K562 (cell line): ENCODE results near the gene HBQ1. TPM values are rescaled to one million over a fixed set of nuclear protein-coding genes. Genes with fewer than 3 reads are reported as not detected.

ENCODE experiments used
- BMI1 ChIP-seq: fragments of 150-350 bp; IDR thresholded peaks from 2 replicates; pipeline ENCODE4 v1.6.1; 2014; ENCODE audit warnings: low read length
- BRCA1 ChIP-seq, 2 experiments: fragments of 450-650 bp in 1 of 2; sonication (generic) in 1 of 2; formaldehyde crosslinking in 1 of 2; IDR thresholded peaks; 2 replicates each; pipeline versions ENCODE4 v1.5.0 to v1.6.1; 2017 to 2020; ENCODE audit warnings: mild to moderate bottlenecking in 1 of 2, missing genetic modification reagents in 1 of 2
- CBX3 ChIP-seq, 2 experiments: IDR thresholded peaks; 1 replicate in 1 of 2; 2 replicates in 1 of 2; pipeline ENCODE4 v1.6.1; 2012; ENCODE audit warnings: inconsistent platforms in 2 of 2, low read length in 2 of 2, borderline replicate concordance in 1 of 2, control low read depth in 1 of 2
- CHD1 ChIP-seq: fragments of 200-600 bp; sonication (generic); IDR thresholded peaks from one replicate; pipeline ENCODE4 v1.6.1; 2012; ENCODE audit warnings: mild to moderate bottlenecking, moderate library complexity, low read length, inconsistent platforms
- DMBX1 ChIP-seq: fragments of 250-450 bp; sonication (Bioruptor Pico); IDR thresholded peaks from 2 replicates; pipeline ENCODE4 v1.8.0; 2022; ENCODE audit warnings: inconsistent platforms, mild to moderate bottlenecking, moderate library complexity, borderline replicate concordance
- ETV1 ChIP-seq: fragments of 450-650 bp; conservative IDR thresholded peaks from 2 replicates; pipeline ENCODE4 v1.6.1; 2016; ENCODE audit warnings: missing genetic modification characterization, control low read depth, low read depth, missing compliant biosample characterization
- HDGF ChIP-seq: fragments of 450-650 bp; IDR thresholded peaks from 2 replicates; pipeline ENCODE4 v1.6.1; 2016
- KDM1A ChIP-seq, 2 experiments: fragments of 450-650 bp; IDR thresholded peaks; 2 replicates each; pipeline ENCODE4 v1.6.1; 2016; ENCODE audit warnings: mild to moderate bottlenecking in 2 of 2
- LCOR ChIP-seq: sonication (generic); formaldehyde crosslinking; IDR thresholded peaks from 2 replicates; pipeline ENCODE4 v1.8.0; 2022; ENCODE audit warnings: mild to moderate bottlenecking, missing genetic modification reagents
- MTA3 ChIP-seq: fragments of 450-650 bp; formaldehyde crosslinking; IDR thresholded peaks from 2 replicates; pipeline ENCODE4 v1.6.1; 2017; ENCODE audit warnings: mild to moderate bottlenecking, borderline replicate concordance
- NCOR1 ChIP-seq: fragments of 450-650 bp; IDR thresholded peaks from 2 replicates; pipeline ENCODE4 v1.6.1; 2016; ENCODE audit warnings: mild to moderate bottlenecking, moderate library complexity
- NEUROD1 ChIP-seq: fragments of 150-350 bp; IDR thresholded peaks from 2 replicates; pipeline ENCODE4 v1.6.1; 2014; ENCODE audit warnings: borderline replicate concordance, low read length, low read depth; ENCODE audit not compliant: partially characterized antibody
- NR1H2 ChIP-seq: sonication (generic); formaldehyde crosslinking; IDR thresholded peaks from 2 replicates; pipeline ENCODE4 v1.4.0; 2020; ENCODE audit warnings: mild to moderate bottlenecking, missing genetic modification reagents
- RBM39 ChIP-seq: fragments of 200-400 bp; formaldehyde crosslinking; optimal IDR thresholded peaks from 2 replicates; pipeline ENCODE3; 2018; ENCODE audit warnings: low read depth, low read length
- RFX5 ChIP-seq: IDR thresholded peaks from 2 replicates; pipeline ENCODE4 v1.6.1; 2011; ENCODE audit warnings: low read depth, mild to moderate bottlenecking, improper control_type of control experiment, low read length
- SRSF3 ChIP-seq: fragments of 200-400 bp; formaldehyde crosslinking; IDR thresholded peaks from 2 replicates; pipeline ENCODE4 v1.6.1; 2016; ENCODE audit warnings: mild to moderate bottlenecking, low read length, moderate library complexity; ENCODE audit not compliant: insufficient read depth
- SUPT5H ChIP-seq: fragments of 450-650 bp; IDR thresholded peaks from 2 replicates; pipeline ENCODE4 v1.6.1; 2016
- TAF15 ChIP-seq: fragments of 200-400 bp; formaldehyde crosslinking; IDR thresholded peaks from 2 replicates; pipeline ENCODE4 v1.6.1; 2017; ENCODE audit warnings: mild to moderate bottlenecking, low read depth, low read length, moderate library complexity
- ZFPM2 ChIP-seq: fragments of 250-450 bp; sonication (Bioruptor Pico); IDR thresholded peaks from 2 replicates; pipeline ENCODE4 v1.5.1; 2022; ENCODE audit warnings: mild to moderate bottlenecking
- polyA plus RNA-seq, 8 experiments: library from polyadenylated mRNA; depleted of rRNA in 4 of 8; stranded (reverse) in 5 of 8; unstranded in 3 of 8; fragments of >200 nt; fragmentation: Nextera tagmentation in 2 of 8; fragmentation: Illumina TruSeq in 1 of 8; extraction: Ambion mirVana in 2 of 8; extraction: Trizol in 1 of 8; gene quantifications; 2 replicates each; pipeline versions ENCODE4 v1.2.1 to v1.2.3, GENCODE V29; 2011 to 2014; ENCODE audit warnings: inconsistent platforms in 1 of 8, missing spikeins in 1 of 8
- total RNA-seq, 7 experiments: library from RNA; depleted of rRNA in 6 of 7; stranded (reverse); fragments of >200 nt in 6 of 7; fragmentation: Illumina TruSeq in 2 of 7; extraction: Trizol in 2 of 7; gene quantifications; 2 replicates each; pipeline versions ENCODE4 v1.2.1 to v1.2.3, GENCODE V29; 2011 to 2021; ENCODE audit warnings: low replicate concordance in 1 of 7
- TF ChIP-seq, protein P1 (sequence below): IDR thresholded peaks from 3 replicates; pipeline ENCODE4 v1.6.1; 2011; ENCODE audit warnings: borderline replicate concordance, mild to moderate bottlenecking, moderate library complexity; ENCODE audit not compliant: insufficient read length; ENCODE audit errors: extremely low read depth
- TF ChIP-seq, protein P2 (sequence below): IDR thresholded peaks from 2 replicates; pipeline ENCODE4 v1.6.1; 2014; ENCODE audit warnings: antibody characterized with exemption
- TF ChIP-seq, protein P3 (sequence below): fragments of 250-450 bp; sonication (Bioruptor Pico); IDR thresholded peaks from 2 replicates; pipeline ENCODE4 v1.8.0; 2022; ENCODE audit warnings: moderate library complexity, mild to moderate bottlenecking, inconsistent platforms
- TF ChIP-seq, protein P4 (sequence below): fragments of 200-800 bp; sonication (Bioruptor generic); IDR thresholded peaks from 2 replicates; pipeline ENCODE4 v1.6.1; 2017; ENCODE audit warnings: missing genetic modification characterization, missing compliant biosample characterization

The HBQ1 gene
- total and polyA plus RNA-seq, 9 of the 15 experiments (the other 6 are each of a cell fraction or from before 2014, with no cell fraction given) = 2.3 to 190 (median 19.8) TPM

DNA sequence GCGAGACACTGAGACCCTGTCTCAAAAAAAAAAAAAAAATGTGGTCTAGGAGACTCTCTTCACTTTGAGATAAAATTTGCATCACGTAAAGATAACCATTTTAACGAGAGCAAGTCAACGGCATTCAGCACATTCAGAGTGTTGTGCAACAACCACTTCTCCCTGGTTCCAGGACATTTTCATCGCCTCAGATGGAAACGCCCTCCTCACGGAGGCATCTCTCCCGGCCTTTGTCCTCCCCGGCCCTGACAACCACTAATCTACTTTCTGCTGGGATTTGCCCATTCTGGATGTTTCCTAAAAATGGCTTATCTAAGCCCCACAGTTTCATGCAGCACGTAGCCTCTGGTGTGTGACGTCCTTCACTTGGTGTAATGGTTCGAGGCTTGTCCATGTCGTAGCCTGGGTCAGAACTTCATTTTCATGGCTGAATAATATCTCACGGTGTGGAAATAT, 35.4 kb upstream of the HBQ1 start (continued):
- TF ChIP-seq, protein P1, sequence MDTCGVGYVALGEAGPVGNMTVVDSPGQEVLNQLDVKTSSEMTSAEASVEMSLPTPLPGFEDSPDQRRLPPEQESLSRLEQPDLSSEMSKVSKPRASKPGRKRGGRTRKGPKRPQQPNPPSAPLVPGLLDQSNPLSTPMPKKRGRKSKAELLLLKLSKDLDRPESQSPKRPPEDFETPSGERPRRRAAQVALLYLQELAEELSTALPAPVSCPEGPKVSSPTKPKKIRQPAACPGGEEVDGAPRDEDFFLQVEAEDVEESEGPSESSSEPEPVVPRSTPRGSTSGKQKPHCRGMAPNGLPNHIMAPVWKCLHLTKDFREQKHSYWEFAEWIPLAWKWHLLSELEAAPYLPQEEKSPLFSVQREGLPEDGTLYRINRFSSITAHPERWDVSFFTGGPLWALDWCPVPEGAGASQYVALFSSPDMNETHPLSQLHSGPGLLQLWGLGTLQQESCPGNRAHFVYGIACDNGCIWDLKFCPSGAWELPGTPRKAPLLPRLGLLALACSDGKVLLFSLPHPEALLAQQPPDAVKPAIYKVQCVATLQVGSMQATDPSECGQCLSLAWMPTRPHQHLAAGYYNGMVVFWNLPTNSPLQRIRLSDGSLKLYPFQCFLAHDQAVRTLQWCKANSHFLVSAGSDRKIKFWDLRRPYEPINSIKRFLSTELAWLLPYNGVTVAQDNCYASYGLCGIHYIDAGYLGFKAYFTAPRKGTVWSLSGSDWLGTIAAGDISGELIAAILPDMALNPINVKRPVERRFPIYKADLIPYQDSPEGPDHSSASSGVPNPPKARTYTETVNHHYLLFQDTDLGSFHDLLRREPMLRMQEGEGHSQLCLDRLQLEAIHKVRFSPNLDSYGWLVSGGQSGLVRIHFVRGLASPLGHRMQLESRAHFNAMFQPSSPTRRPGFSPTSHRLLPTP = peak; percentile 48
- TF ChIP-seq SUPT5H (no peak), NCOR1 (peak; percentile 64), ETV1 (tag) (no peak), LCOR (CRISPR knock-in tag) (peak; percentile 72), DMBX1 (CRISPR knock-in tag) (0 out of 2 replicates have a peak, but pooled peaks have one; percentile 36), RBM39 (no peak), CHD1 (no peak), MTA3 (0 out of 2 replicates have a peak, but pooled peaks have one; percentile 29), ZFPM2 (CRISPR knock-in tag) (no peak), BRCA1 (IDR thresholded peaks at IDR 0.05) (no peak), BRCA1 (CRISPR knock-in tag; IDR thresholded peaks at IDR 0.05) (no peak), CBX3 (IDR thresholded peaks at IDR 0.05; ENCODE audit: borderline replicate concordance in 1 of 2, low read length in 2 of 2) (no peak), RFX5 (no peak), BMI1 (no peak), SRSF3 (no peak), NEUROD1 (peak; percentile 24), HDGF (no peak), KDM1A (IDR thresholded peaks at IDR 0.05) (peak; percentile 84 to 90), NR1H2 (CRISPR knock-in tag) (no peak), TAF15 (no peak)
- TF ChIP-seq, protein P2, sequence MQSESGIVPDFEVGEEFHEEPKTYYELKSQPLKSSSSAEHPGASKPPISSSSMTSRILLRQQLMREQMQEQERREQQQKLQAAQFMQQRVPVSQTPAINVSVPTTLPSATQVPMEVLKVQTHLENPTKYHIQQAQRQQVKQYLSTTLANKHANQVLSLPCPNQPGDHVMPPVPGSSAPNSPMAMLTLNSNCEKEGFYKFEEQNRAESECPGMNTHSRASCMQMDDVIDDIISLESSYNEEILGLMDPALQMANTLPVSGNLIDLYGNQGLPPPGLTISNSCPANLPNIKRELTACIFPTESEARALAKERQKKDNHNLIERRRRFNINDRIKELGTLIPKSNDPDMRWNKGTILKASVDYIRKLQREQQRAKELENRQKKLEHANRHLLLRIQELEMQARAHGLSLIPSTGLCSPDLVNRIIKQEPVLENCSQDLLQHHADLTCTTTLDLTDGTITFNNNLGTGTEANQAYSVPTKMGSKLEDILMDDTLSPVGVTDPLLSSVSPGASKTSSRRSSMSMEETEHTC = no peak
- TF ChIP-seq, protein P3, sequence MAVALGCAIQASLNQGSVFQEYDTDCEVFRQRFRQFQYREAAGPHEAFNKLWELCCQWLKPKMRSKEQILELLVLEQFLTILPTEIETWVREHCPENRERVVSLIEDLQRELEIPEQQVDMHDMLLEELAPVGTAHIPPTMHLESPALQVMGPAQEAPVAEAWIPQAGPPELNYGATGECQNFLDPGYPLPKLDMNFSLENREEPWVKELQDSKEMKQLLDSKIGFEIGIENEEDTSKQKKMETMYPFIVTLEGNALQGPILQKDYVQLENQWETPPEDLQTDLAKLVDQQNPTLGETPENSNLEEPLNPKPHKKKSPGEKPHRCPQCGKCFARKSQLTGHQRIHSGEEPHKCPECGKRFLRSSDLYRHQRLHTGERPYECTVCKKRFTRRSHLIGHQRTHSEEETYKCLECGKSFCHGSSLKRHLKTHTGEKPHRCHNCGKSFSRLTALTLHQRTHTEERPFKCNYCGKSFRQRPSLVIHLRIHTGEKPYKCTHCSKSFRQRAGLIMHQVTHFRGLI (CRISPR knock-in tag) = no peak
- TF ChIP-seq, protein P4, sequence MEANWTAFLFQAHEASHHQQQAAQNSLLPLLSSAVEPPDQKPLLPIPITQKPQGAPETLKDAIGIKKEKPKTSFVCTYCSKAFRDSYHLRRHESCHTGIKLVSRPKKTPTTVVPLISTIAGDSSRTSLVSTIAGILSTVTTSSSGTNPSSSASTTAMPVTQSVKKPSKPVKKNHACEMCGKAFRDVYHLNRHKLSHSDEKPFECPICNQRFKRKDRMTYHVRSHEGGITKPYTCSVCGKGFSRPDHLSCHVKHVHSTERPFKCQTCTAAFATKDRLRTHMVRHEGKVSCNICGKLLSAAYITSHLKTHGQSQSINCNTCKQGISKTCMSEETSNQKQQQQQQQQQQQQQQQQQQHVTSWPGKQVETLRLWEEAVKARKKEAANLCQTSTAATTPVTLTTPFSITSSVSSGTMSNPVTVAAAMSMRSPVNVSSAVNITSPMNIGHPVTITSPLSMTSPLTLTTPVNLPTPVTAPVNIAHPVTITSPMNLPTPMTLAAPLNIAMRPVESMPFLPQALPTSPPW (CRISPR knock-in tag) = 0 out of 2 replicates have a peak, but pooled peaks have one; percentile 29
